Spleen (tissue), 11 donors: Measurements from ENCODE around the gene PACSIN2. TPM values are rescaled to one million over a fixed set of nuclear protein-coding genes. Genes with fewer than 3 reads are reported as not detected.

Source experiments
- DNase-seq: peaks from one replicate; pipeline ENCODE4 v3.0.0-alpha.2; 2020
- H3K27ac ChIP-seq, 8 donors: fragments of 200-600 bp; sonication (generic) in 7 of 8; 1 replicate in 4 of 8; 2 replicates in 4 of 8; pipeline versions ENCODE4 v1.5.0 to v1.8.0; 2016 to 2021; ENCODE audit warnings: inconsistent platforms in 4 of 8, mild to moderate bottlenecking in 4 of 8, moderate library complexity in 1 of 8
- H3K27me3 ChIP-seq, 7 donors: fragments of 200-600 bp; sonication (generic) in 6 of 7; replicated peaks in 1 of 7; 1 replicate in 4 of 7; 2 replicates in 3 of 7; pipeline versions ENCODE4 v1.5.0 to v1.8.0; 2016 to 2021; ENCODE audit warnings: inconsistent platforms in 3 of 7, mild to moderate bottlenecking in 1 of 7
- H3K36me3 ChIP-seq, 6 donors: fragments of 200-600 bp; sonication (generic) in 5 of 6; 1 replicate in 4 of 6; 2 replicates in 2 of 6; pipeline versions ENCODE4 v1.5.0 to v1.8.0; 2016 to 2021; ENCODE audit warnings: inconsistent platforms in 2 of 6
- H3K4me1 ChIP-seq, 6 donors: fragments of 200-600 bp; sonication (generic) in 5 of 6; 1 replicate in 3 of 6; 2 replicates in 3 of 6; pipeline versions ENCODE4 v1.5.0 to v1.8.0; 2016 to 2021; ENCODE audit warnings: inconsistent platforms in 3 of 6
- H3K4me3 ChIP-seq, 8 donors: fragments of 200-600 bp; sonication (generic) in 7 of 8; 1 replicate in 4 of 8; 2 replicates in 4 of 8; pipeline versions ENCODE4 v1.5.0 to v1.8.0; 2016 to 2021; ENCODE audit warnings: inconsistent platforms in 4 of 8, mild to moderate bottlenecking in 4 of 8, moderate library complexity in 2 of 8
- H3K9me3 ChIP-seq, 8 donors: fragments of 200-600 bp; sonication (generic) in 7 of 8; 1 replicate in 4 of 8; 2 replicates in 4 of 8; pipeline versions ENCODE4 v1.5.0 to v1.8.0; 2016 to 2021; ENCODE audit warnings: inconsistent platforms in 4 of 8
- POLR2A ChIP-seq, 3 donors: fragments of 450-650 bp; IDR thresholded peaks; one replicate each; pipeline ENCODE4 v1.5.1; 2017; ENCODE audit warnings: antibody characterized with exemption in 3 of 3, mild to moderate bottlenecking in 1 of 3
- POLR2AphosphoS5 ChIP-seq, 3 donors: sonication (generic); formaldehyde crosslinking; IDR thresholded peaks; one replicate each; pipeline ENCODE4 v1.5.1; 2017; ENCODE audit warnings: antibody characterized with exemption in 3 of 3
- WGBS, 5 donors: extraction: QIAGEN DNeasy Blood & Tissue Kit in 3 of 5; methylation state at CpG; one replicate each; pipeline versions ENCODE4 v1.1.5 to v1.1.7; 2013 to 2018; 5-methylcytosine and 5-hydroxymethylcytosine counted together
- intact Hi-C: fragments of 100-400 bp; cut with DNase I; formaldehyde crosslinking; loops from one replicate; pipeline ENCODE4 v1.15.0; 2023; ENCODE audit warnings: low total_unique reads
- polyA plus RNA-seq, 3 donors: library from polyadenylated mRNA; stranded (reverse); fragments of 200-250 nt; gene quantifications; one replicate each; pipeline ENCODE4 v1.2.1, GENCODE V29; 2013
- total RNA-seq, 7 donors: library from RNA; depleted of rRNA in 3 of 7; stranded (reverse); fragments of >200 nt in 3 of 7; fragmentation: NEBNext Ultra II Directional in 4 of 7; extraction: Animal tissue kit (Norgen Biotek cat#: 25700) in 4 of 7; gene quantifications; one replicate each; pipeline versions ENCODE4 v1.1.0 to v1.2.1, GENCODE V29; 2016 to 2021
- TF ChIP-seq, protein P1 (sequence below), 11 experiments: fragments of 200-600 bp in 7 of 11; fragments of 450-650 bp in 4 of 11; sonication (generic) in 4 of 11; IDR thresholded peaks in 8 of 11; conservative IDR thresholded peaks in 3 of 11; 1 replicate in 7 of 11; 2 replicates in 4 of 11; pipeline versions ENCODE4 v1.4.0 to v1.8.0; 2016 to 2021; ENCODE audit warnings: antibody characterized with exemption in 11 of 11, inconsistent platforms in 4 of 11, mild to moderate bottlenecking in 1 of 11
- donor health status: healthy with polysubstance abuse.
- donor health status: DM: no; HTN: no; CAD: no; lungs with moderate emphysema.
- donor health status: DM: no; HTN: no; CAD: no.
- donor health status: Bipolar disorder and iron deficiency.
- donor health status: healthy.
- donor health status: DM: no; HTN: no; CAD: no.
- donor health status: DM: yes; HTN: yes; CAD: no.

The PACSIN2 gene
- total and polyA plus RNA-seq, 10 donors, result 24.2 to 98.1 (median 64.2) TPM

DNA sequence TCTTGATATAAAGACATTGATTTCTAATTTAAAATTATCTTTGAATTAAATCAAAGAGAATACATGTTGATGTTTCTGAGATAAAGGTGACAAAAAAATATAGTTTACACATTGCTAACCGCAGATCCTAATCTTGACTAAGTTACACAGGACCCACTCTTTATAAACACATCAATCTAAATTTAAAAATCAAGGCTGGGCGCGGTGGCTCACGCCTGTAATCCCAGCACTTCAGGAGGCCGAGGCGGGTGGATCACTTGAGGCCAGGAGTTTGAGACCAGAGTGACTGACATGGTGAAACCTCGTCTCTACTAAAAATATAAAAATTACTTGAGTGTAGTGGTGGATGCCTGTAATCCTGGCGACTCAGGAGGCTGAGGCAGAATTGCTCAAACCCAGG, 159.7 kb downstream of the PACSIN2 start:
- intact Hi-C loops, result no loop called here
- Histone ChIP-seq H3K27ac (peak overlapping the region in 3 of 8 donors; percentile 97 to 98 (median 98)), H3K27me3 (no peaks in the 10 kb centered on the region), H3K36me3 (peaks cover 0 to 5% (median 0%) of the 10 kb centered on the region in 6 donors), H3K4me3 (peak overlapping the region in 2 of 8 donors; percentile 77 to 88), H3K4me1 (peaks cover 10 to 58% (median 35%) of the 10 kb centered on the region in 6 donors), H3K9me3 (no peaks in the 10 kb centered on the region)
- WGBS, 5 donors, result 74 to 86% (median 85%) methylated on average over 8 of the region's 8 CpGs
- peak; percentile 21 for DNase-seq
- no peak for TF ChIP-seq POLR2AphosphoS5 (IDR thresholded peaks at IDR 0.05)
- TF ChIP-seq, protein P1, sequence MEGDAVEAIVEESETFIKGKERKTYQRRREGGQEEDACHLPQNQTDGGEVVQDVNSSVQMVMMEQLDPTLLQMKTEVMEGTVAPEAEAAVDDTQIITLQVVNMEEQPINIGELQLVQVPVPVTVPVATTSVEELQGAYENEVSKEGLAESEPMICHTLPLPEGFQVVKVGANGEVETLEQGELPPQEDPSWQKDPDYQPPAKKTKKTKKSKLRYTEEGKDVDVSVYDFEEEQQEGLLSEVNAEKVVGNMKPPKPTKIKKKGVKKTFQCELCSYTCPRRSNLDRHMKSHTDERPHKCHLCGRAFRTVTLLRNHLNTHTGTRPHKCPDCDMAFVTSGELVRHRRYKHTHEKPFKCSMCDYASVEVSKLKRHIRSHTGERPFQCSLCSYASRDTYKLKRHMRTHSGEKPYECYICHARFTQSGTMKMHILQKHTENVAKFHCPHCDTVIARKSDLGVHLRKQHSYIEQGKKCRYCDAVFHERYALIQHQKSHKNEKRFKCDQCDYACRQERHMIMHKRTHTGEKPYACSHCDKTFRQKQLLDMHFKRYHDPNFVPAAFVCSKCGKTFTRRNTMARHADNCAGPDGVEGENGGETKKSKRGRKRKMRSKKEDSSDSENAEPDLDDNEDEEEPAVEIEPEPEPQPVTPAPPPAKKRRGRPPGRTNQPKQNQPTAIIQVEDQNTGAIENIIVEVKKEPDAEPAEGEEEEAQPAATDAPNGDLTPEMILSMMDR (IDR thresholded peaks at IDR 0.05 in 8 of 11, conservative IDR thresholded peaks at IDR 0.05 in 3 of 11), result no peak
- no peak for TF ChIP-seq POLR2A (IDR thresholded peaks at IDR 0.05)

DNA sequence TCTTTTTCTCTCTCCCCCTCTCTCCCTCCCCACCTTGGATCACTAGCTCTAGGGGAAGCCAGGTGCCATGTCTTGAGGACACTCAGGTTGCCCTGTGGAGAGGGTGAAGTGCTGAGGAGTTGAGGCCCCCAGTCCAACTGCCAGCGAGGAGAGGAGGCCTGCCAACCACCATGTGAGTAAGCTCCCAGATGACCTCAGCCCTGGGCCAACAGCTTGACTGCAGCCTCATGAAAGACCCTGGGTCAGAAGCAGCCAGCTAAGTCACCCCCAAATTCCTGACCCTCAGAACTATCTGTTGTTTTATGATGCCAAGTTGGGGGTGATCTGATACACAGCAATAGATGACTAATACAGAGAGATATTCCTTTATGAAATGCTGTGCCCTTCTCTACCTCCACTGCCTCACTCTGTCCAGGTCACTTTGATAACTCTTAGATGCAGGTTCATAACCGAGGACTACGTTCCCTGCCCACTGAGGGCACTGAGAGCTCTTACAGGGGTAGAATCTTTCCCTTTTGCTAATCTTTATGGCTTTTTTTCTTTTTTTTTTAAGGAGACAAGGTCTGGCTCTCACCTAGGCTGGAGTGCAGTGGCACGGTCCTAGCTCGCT, 165.9 kb downstream of the PACSIN2 start:
- peaks cover 0 to 39% (median 25%) of the 10 kb centered on the region in 6 donors for H3K36me3 ChIP-seq
- WGBS, 5 donors, result 87 to 94% (median 92%) methylated on average over 5 of the region's 5 CpGs
- peaks cover 0 to 18% (median 5%) of the 10 kb centered on the region in 6 donors for H3K4me1 ChIP-seq
- no peak overlapping the region for H3K4me3 ChIP-seq
- TF ChIP-seq, protein P1 (IDR thresholded peaks at IDR 0.05 in 8 of 11, conservative IDR thresholded peaks at IDR 0.05 in 3 of 11), result no peak
- TF ChIP-seq POLR2A (IDR thresholded peaks at IDR 0.05), result no peak
- TF ChIP-seq POLR2AphosphoS5 (IDR thresholded peaks at IDR 0.05), result no peak
- no peaks in the 10 kb centered on the region for H3K27me3 ChIP-seq
- no peaks in the 10 kb centered on the region for H3K9me3 ChIP-seq
- DNase-seq, result no peak
- no peak overlapping the region for H3K27ac ChIP-seq
- intact Hi-C loops, result no loop called here

DNA sequence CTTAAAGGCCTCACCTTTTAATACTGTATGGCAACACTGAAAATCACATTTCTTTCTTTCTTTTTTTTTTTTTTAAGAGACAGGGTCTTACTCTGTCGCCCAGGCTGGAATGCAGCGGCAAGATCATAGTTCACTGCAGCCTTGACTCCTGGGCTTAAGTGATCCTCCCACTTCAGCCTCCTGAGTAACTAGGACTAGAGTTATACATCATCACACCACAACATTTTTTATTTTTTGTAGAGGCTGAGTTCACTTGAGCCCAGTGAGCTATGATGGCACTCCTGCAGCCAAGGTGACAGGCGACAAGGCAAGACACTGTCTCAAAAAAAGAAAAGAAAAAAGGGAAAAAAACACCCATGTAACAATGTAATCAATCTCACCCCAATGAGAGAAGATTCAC, 167.8 kb downstream of the PACSIN2 start:
- 90 to 99% (median 98%) methylated on average over 3 of the region's 3 CpGs for WGBS, 5 donors

DNA sequence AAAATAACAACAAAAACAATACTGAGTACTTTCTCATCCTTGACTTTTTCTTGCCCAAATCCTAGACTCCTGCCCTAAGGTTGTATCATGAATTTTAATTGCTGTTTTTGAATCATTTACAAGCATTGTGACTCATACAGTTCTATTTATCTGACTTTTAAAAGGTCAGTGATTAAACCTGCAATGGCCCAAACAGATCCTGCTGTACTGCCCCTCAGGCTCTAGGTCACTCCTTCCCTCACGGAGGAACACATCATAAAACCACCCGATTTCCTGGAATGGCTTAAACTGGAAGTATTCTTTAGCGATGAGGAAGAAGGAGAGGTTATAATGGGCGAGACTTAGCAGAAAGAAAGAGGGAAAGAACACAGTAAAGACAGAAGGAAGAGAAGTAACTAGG, 170.2 kb downstream of the PACSIN2 start:
- intact Hi-C loops, result no loop called here
- H3K4me1 ChIP-seq, result peaks cover 0 to 18% (median 0%) of the 10 kb centered on the region in 6 donors
- H3K36me3 ChIP-seq, result peaks cover 0 to 77% (median 39%) of the 10 kb centered on the region in 6 donors
- H3K4me3 ChIP-seq, result no peak overlapping the region
- no peak for TF ChIP-seq POLR2A (IDR thresholded peaks at IDR 0.05)
- no peak for TF ChIP-seq POLR2AphosphoS5 (IDR thresholded peaks at IDR 0.05)
- TF ChIP-seq, protein P1 (IDR thresholded peaks at IDR 0.05 in 8 of 11, conservative IDR thresholded peaks at IDR 0.05 in 3 of 11), result no peak
- H3K27me3 ChIP-seq, result no peaks in the 10 kb centered on the region
- H3K9me3 ChIP-seq, result no peaks in the 10 kb centered on the region
- WGBS, 5 donors, result 48 to 79% (median 63%) methylated on average over 4 of the region's 4 CpGs
- no peak for DNase-seq
- peak overlapping the region in 1 of 8 donors; percentile 7 for H3K27ac ChIP-seq

More for the DNA sequence above, 167.8 kb downstream of the PACSIN2 start:
- intact Hi-C loops, result no loop called here
- no peaks in the 10 kb centered on the region for H3K27me3 ChIP-seq
- H3K9me3 ChIP-seq, result no peaks in the 10 kb centered on the region
- TF ChIP-seq, protein P1 (IDR thresholded peaks at IDR 0.05 in 8 of 11, conservative IDR thresholded peaks at IDR 0.05 in 3 of 11), result no peak
- TF ChIP-seq POLR2AphosphoS5 (IDR thresholded peaks at IDR 0.05) (no peak), POLR2A (IDR thresholded peaks at IDR 0.05) (no peak)
- DNase-seq, result no peak
- H3K27ac ChIP-seq, result no peak overlapping the region
- H3K36me3 ChIP-seq, result peaks cover 0 to 53% (median 29%) of the 10 kb centered on the region in 6 donors
- H3K4me3 ChIP-seq, result no peak overlapping the region
- peaks cover 0 to 15% (median 1%) of the 10 kb centered on the region in 6 donors for H3K4me1 ChIP-seq
